K562 treated with DMSO at 1 percent for 4 hours (cell line): ENCODE results near the gene CLIP3. TPM values are rescaled to one million over a fixed set of nuclear protein-coding genes. Genes with fewer than 3 reads are reported as not detected.

Experiments used
- total RNA-seq: library from RNA; unstranded; fragments of 300-600 nt; gene quantifications from 2 replicates; pipeline ENCODE4 v1.2.3, GENCODE V29; 2022; ENCODE audit not compliant: insufficient read depth

CLIP3 gene
- 1.8 TPM in 2 replicates for total RNA-seq

GRCh38 chr19:36032251-36033104 lies at the start of gene CLIP3:
Gene CLIP3, minus strand, starts transcription at chr19:36032873. Its CDS starts 516 bp downstream, at chr19:36032357.

GRCh38 chr19:36054733-36055686 lies 22.3 kb upstream of the CLIP3 start, which contains the start of gene WDR62:
Gene WDR62, plus strand, starts transcription at chr19:36054897. Its CDS starts 75 bp downstream, at chr19:36054972.

GRCh38 chr19:36054119-36054732 lies 21.6 kb upstream of the CLIP3 start, which contains the start of gene THAP8:
Gene THAP8, minus strand, starts transcription at chr19:36054285. Its CDS starts 68 bp downstream, at chr19:36054217.

GRCh38 chr19:36014012-36014924 lies 18.4 kb downstream of the CLIP3 start, which contains the start of gene ALKBH6:
Gene ALKBH6, minus strand, starts transcription at chr19:36014213. Its CDS starts 816 bp downstream, at chr19:36013397.

GRCh38 chr19:36008336-36008978 lies 24.2 kb downstream of the CLIP3 start, which contains the start of gene SYNE4:
Gene SYNE4, minus strand, starts transcription at chr19:36008813. Its CDS starts 132 bp downstream, at chr19:36008681.

GRCh38 chr19:35995048-35995993 lies 37.4 kb downstream of the CLIP3 start, which contains the start of gene SDHAF1:
Gene SDHAF1, plus strand, starts transcription at chr19:35995188. Its CDS starts 87 bp downstream, at chr19:35995275.

Other genes starting within 250 kb of the CLIP3 start
- gene PRODH2, start 220.0 kb downstream of the CLIP3 start, total RNA-seq = not detected in 2 replicates
- 1.1 and 3.5 TPM in 2 replicates for gene NPHS1, start 180.4 kb downstream of the CLIP3 start, total RNA-seq
- not detected in 2 replicates for gene KIRREL2, start 176.0 kb downstream of the CLIP3 start, total RNA-seq
- gene APLP1, start 164.3 kb downstream of the CLIP3 start, total RNA-seq = 5.0 and 7.4 TPM in 2 replicates
- 4.9 and 8.8 TPM in 2 replicates for gene NFKBID, start 132.3 kb downstream of the CLIP3 start, total RNA-seq
- gene HCST, start 130.3 kb downstream of the CLIP3 start, total RNA-seq = not detected in 2 replicates
- gene TYROBP, start 124.6 kb downstream of the CLIP3 start, total RNA-seq = 24.4 and 27.1 TPM in 2 replicates
- 0.24 TPM in 1 of 2 replicates, not detected in the other for gene LRFN3, start 96.5 kb downstream of the CLIP3 start, total RNA-seq
- 44.2 and 61.7 TPM in 2 replicates for gene SDHAF1, start 37.7 kb downstream of the CLIP3 start, total RNA-seq
- not detected in 2 replicates for gene SYNE4, start 24.1 kb downstream of the CLIP3 start, total RNA-seq
- gene ALKBH6, start 18.7 kb downstream of the CLIP3 start, total RNA-seq = 30.1 TPM in 2 replicates
- gene THAP8, start 21.4 kb upstream of the CLIP3 start, total RNA-seq = 3.7 and 5.1 TPM in 2 replicates
- 25.9 and 34.3 TPM in 2 replicates for gene WDR62, start 22.0 kb upstream of the CLIP3 start, total RNA-seq
- gene OVOL3, start 78.3 kb upstream of the CLIP3 start, total RNA-seq = not detected in 2 replicates
- 45.4 and 68.1 TPM in 2 replicates for gene POLR2I, start 82.0 kb upstream of the CLIP3 start, total RNA-seq
- gene TBCB, start 82.6 kb upstream of the CLIP3 start, total RNA-seq = 42.6 and 51.1 TPM in 2 replicates
- gene CAPNS1, start 107.2 kb upstream of the CLIP3 start, total RNA-seq = 225 and 256 TPM in 2 replicates
- not detected in 2 replicates for gene COX7A1, start 119.6 kb upstream of the CLIP3 start, total RNA-seq
- gene ZNF565, start 181.8 kb upstream of the CLIP3 start, total RNA-seq = 0.41 TPM in 1 of 2 replicates, not detected in the other
- gene ZNF146, start 182.2 kb upstream of the CLIP3 start, total RNA-seq = 50.3 and 54.2 TPM in 2 replicates